Caco-2 (cell line): Measurements from ENCODE around the gene DERL2. TPM values are rescaled to one million over a fixed set of nuclear protein-coding genes. Genes with fewer than 3 reads are reported as not detected.

ENCODE experiments used
- BruUV-seq: library from RNA; stranded (reverse); fragments of 400-500 nt; replicated peaks from 2 replicates; lab custom pipeline; 2021; lab: Mats Ljungman, UMichigan
- CTCF ChIA-PET: fragments of 300-600 bp; sonication (Branson Sonifier 250); formaldehyde crosslinking; loops from one replicate; lab custom pipeline; 2022; ENCODE audit warnings: antibody characterized with exemption; lab: Charles Lee
- POLR2A ChIA-PET: fragments of 300-600 bp; sonication (Branson Sonifier 250); formaldehyde crosslinking; loops from one replicate; lab custom pipeline; 2022; ENCODE audit warnings: antibody characterized with exemption; lab: Charles Lee
- DNase-seq, 2 experiments: peaks; one replicate each; pipeline versions ENCODE4 v3.0.0 to v3.0.0-alpha.2; 2020 to 2022
- H3K27me3 ChIP-seq: replicated peaks from 2 replicates; pipeline ENCODE4 v1.6.0; 2011; ENCODE audit warnings: low read length; ENCODE audit not compliant: control insufficient read depth, insufficient read depth
- H3K36me3 ChIP-seq: 2 replicates; pipeline ENCODE4 v1.5.1; 2011; ENCODE audit warnings: low read length; ENCODE audit not compliant: control insufficient read depth, insufficient read depth
- H3K4me1 ChIP-seq: fragments of 250-450 bp; sonication (Bioruptor Pico); 2 replicates; pipeline ENCODE4 v1.5.1; 2020; ENCODE audit warnings: mild to moderate bottlenecking
- H3K4me3 ChIP-seq: 2 replicates; pipeline ENCODE4 v1.5.1; 2011; ENCODE audit warnings: low read depth, mild to moderate bottlenecking, control low read depth, low read length
- H3K9me3 ChIP-seq: fragments of 250-450 bp; sonication (Bioruptor Pico); 2 replicates; pipeline ENCODE4 v1.5.1; 2020; ENCODE audit warnings: mild to moderate bottlenecking, moderate library complexity
- H3K27ac Mint-ChIP-seq: one replicate; pipeline ENCODE4 v1.8.0; 2022; ENCODE audit warnings: mixed read lengths; ENCODE audit not compliant: unreplicated experiment
- H3K27me3 Mint-ChIP-seq: one replicate; pipeline ENCODE4 v1.8.0; 2022; ENCODE audit warnings: mixed read lengths; ENCODE audit not compliant: insufficient read depth, unreplicated experiment
- H3K36me3 Mint-ChIP-seq: one replicate; pipeline ENCODE4 v1.8.0; 2022; ENCODE audit warnings: mild to moderate bottlenecking, mixed read lengths; ENCODE audit not compliant: insufficient read depth, unreplicated experiment
- H3K4me1 Mint-ChIP-seq: one replicate; pipeline ENCODE4 v1.8.0; 2022; ENCODE audit warnings: low read depth, mixed read lengths; ENCODE audit not compliant: unreplicated experiment
- H3K4me3 Mint-ChIP-seq: one replicate; pipeline ENCODE4 v1.8.0; 2022; ENCODE audit warnings: mild to moderate bottlenecking, moderate library complexity, mixed read lengths; ENCODE audit not compliant: unreplicated experiment
- H3K9me3 Mint-ChIP-seq: one replicate; pipeline ENCODE4 v1.8.0; 2022; ENCODE audit warnings: mixed read lengths; ENCODE audit not compliant: unreplicated experiment
- CTCF ChIP-seq, 2 experiments: fragments of 200-600 bp in 1 of 2; IDR thresholded peaks; 1 replicate in 1 of 2; 2 replicates in 1 of 2; pipeline versions ENCODE4 v1.5.1 to v1.8.0; 2011 to 2022; ENCODE audit warnings: antibody characterized with exemption in 1 of 2, control low read depth in 1 of 2, inconsistent platforms in 1 of 2, low read depth in 1 of 2, low read length in 1 of 2, mild to moderate bottlenecking in 1 of 2, moderate library complexity in 1 of 2; ENCODE audit not compliant: insufficient read depth in 1 of 2, severe bottlenecking in 1 of 2, unreplicated experiment in 1 of 2
- intact Hi-C: fragments of 100-400 bp; cut with micrococcal nuclease; formaldehyde crosslinking; loops from one replicate; pipeline ENCODE4 v1.10.0; 2022; ENCODE audit not compliant: unreplicated experiment
- total RNA-seq: library from RNA; stranded (reverse); gene quantifications from 2 replicates; pipeline ENCODE4 v1.2.3, GENCODE V29; 2022

Gene DERL2
- total RNA-seq, 1 experiment from 2014 or later: 34.9 TPM

- H3K4me1 ChIP-seq: no peaks in the 10 kb centered on the region
- no peak overlapping the region for H3K4me3 Mint-ChIP-seq
- intact Hi-C loops: no loop called here
- no peaks in the 10 kb centered on the region for H3K27me3 ChIP-seq
- BruUV-seq: no TSS peak
- no peaks in the 10 kb centered on the region for H3K9me3 ChIP-seq
- no peaks in the 10 kb centered on the region for H3K36me3 ChIP-seq
- no peaks in the 10 kb centered on the region for H3K4me1 Mint-ChIP-seq
- DNase-seq: no peak
- no peaks in the 10 kb centered on the region for H3K9me3 Mint-ChIP-seq
- H3K36me3 Mint-ChIP-seq: no peaks in the 10 kb centered on the region
- POLR2A ChIA-PET: no interaction called here
- TF ChIP-seq CTCF (IDR thresholded peaks at IDR 0.05; ENCODE audit: insufficient read depth in 1 of 2, low read depth in 1 of 2, low read length in 1 of 2, severe bottlenecking in 1 of 2, unreplicated experiment in 1 of 2): no peak
- H3K27me3 Mint-ChIP-seq: no peaks in the 10 kb centered on the region
- CTCF ChIA-PET: no interaction called here
- no peak overlapping the region for H3K4me3 ChIP-seq
- no peak overlapping the region for H3K27ac Mint-ChIP-seq
Observed at GRCh38 chr17:5533486-5534315, 47.7 kb upstream of the DERL2 start.

- Mint-ChIP-seq H3K27ac (no peak overlapping the region), H3K4me3 (no peak overlapping the region), H3K36me3 (no peaks in the 10 kb centered on the region), H3K4me1 (no peaks in the 10 kb centered on the region), H3K9me3 (no peaks in the 10 kb centered on the region), H3K27me3 (no peaks in the 10 kb centered on the region)
- BruUV-seq: no TSS peak
- no peaks in the 10 kb centered on the region for H3K9me3 ChIP-seq
- H3K4me1 ChIP-seq: no peaks in the 10 kb centered on the region
- no peaks in the 10 kb centered on the region for H3K36me3 ChIP-seq
- intact Hi-C loops: no loop called here
- CTCF ChIA-PET: no interaction called here
- no peak overlapping the region for H3K4me3 ChIP-seq
- POLR2A ChIA-PET: no interaction called here
- no peak for TF ChIP-seq CTCF (IDR thresholded peaks at IDR 0.05; ENCODE audit: insufficient read depth in 1 of 2, low read depth in 1 of 2, low read length in 1 of 2, severe bottlenecking in 1 of 2, unreplicated experiment in 1 of 2)
- no peak for DNase-seq
- no peaks in the 10 kb centered on the region for H3K27me3 ChIP-seq
Observed at GRCh38 chr17:5532581-5532980, 46.6 kb upstream of the DERL2 start.

- H3K36me3 Mint-ChIP-seq: no peaks in the 10 kb centered on the region
- no peaks in the 10 kb centered on the region for H3K27me3 Mint-ChIP-seq
- H3K9me3 ChIP-seq: no peaks in the 10 kb centered on the region
- ChIA-PET CTCF (no interaction called here), POLR2A (no interaction called here)
- no TSS peak for BruUV-seq
- peaks cover 4% of the 10 kb centered on the region; the same call in 1 of the 2 replicates for H3K4me1 ChIP-seq
- no peak overlapping the region for H3K4me3 ChIP-seq
- no peak for DNase-seq
- H3K4me1 Mint-ChIP-seq: no peaks in the 10 kb centered on the region
- no peak for TF ChIP-seq CTCF (IDR thresholded peaks at IDR 0.05; ENCODE audit: insufficient read depth in 1 of 2, low read depth in 1 of 2, low read length in 1 of 2, severe bottlenecking in 1 of 2, unreplicated experiment in 1 of 2)
- no peaks in the 10 kb centered on the region for H3K27me3 ChIP-seq
- no peak overlapping the region for H3K27ac Mint-ChIP-seq
- intact Hi-C loops: no loop called here
- H3K4me3 Mint-ChIP-seq: no peak overlapping the region
- H3K9me3 Mint-ChIP-seq: no peaks in the 10 kb centered on the region
- H3K36me3 ChIP-seq: no peaks in the 10 kb centered on the region
Observed at GRCh38 chr17:5531085-5531418, 45.1 kb upstream of the DERL2 start.
